GM12878 (cell line): ENCODE data around the gene FAM25G. TPM values are rescaled to one million over a fixed set of nuclear protein-coding genes. Genes with fewer than 3 reads are reported as not detected.

ENCODE experiments used
- ATAC-seq: fragments of 200-7000 bp; cut with Tn5 transposase; 3 replicates; pipeline ENCODE4 v1.9.1; 2020; ENCODE audit warnings: mild to moderate bottlenecking, moderate library complexity
- BruUV-seq: library from RNA; stranded (reverse); fragments of 400-500 nt; replicated peaks from 2 replicates; lab custom pipeline; 2021; lab: Mats Ljungman, UMichigan
- CTCF ChIA-PET: fragments of 300-600 bp; sonication (Branson Sonifier 250); formaldehyde crosslinking; extraction: SDS; loops from one replicate; lab custom pipeline; 2021; ENCODE audit warnings: inconsistent platforms; lab: Yijun Ruan, JAX
- POLR2A ChIA-PET: fragments of 350-600 bp; formaldehyde crosslinking; extraction: SDS; loops from one replicate; lab custom pipeline; 2021; ENCODE audit warnings: inconsistent platforms; lab: Charles Lee
- RAD21 ChIA-PET: fragments of 300-600 bp; sonication (Branson Sonifier 250); formaldehyde crosslinking; loops from one replicate; lab custom pipeline; 2023; ENCODE audit warnings: antibody characterized with exemption; ENCODE audit not compliant: unreplicated experiment; lab: Charles Lee
- SMC1A ChIA-PET: fragments of 300-600 bp; sonication (Branson Sonifier 250); formaldehyde crosslinking; loops from one replicate; lab custom pipeline; 2023; ENCODE audit not compliant: unreplicated experiment, uncharacterized antibody; lab: Charles Lee
- DNase-seq: peaks from one replicate; pipeline ENCODE4 v3.0.0-alpha.2; 2011; ENCODE audit warnings: low read depth, low spot score
- FAIRE-seq: peaks from 3 replicates; lab custom pipeline; 2011; peaks lifted over from hg19 to GRCh38; lab: Jason Lieb, UNC
- H2AFZ ChIP-seq: 2 replicates; pipeline ENCODE4 v1.6.0; 2011; ENCODE audit warnings: low read depth, low read length, control low read depth; ENCODE audit not compliant: control insufficient read depth
- H3K27ac ChIP-seq: 2 replicates; pipeline ENCODE4 v1.5.1; 2011; ENCODE audit warnings: control low read depth; ENCODE audit not compliant: control insufficient read depth, insufficient read depth
- H3K27me3 ChIP-seq, 2 experiments: replicated peaks in 1 of 2; 2 replicates each; pipeline versions ENCODE4 v1.6.0 to v1.6.1; 2011; ENCODE audit warnings: low read length in 1 of 2; ENCODE audit not compliant: control insufficient read depth in 2 of 2, insufficient read depth in 2 of 2
- H3K36me3 ChIP-seq, 2 experiments: 2 replicates each; pipeline ENCODE4 v1.5.1; 2011; ENCODE audit warnings: low read length in 1 of 2; ENCODE audit not compliant: control insufficient read depth in 2 of 2, insufficient read depth in 2 of 2
- H3K4me1 ChIP-seq: 2 replicates; pipeline ENCODE4 v1.6.1; 2011; ENCODE audit warnings: mild to moderate bottlenecking, low read length, moderate library complexity, mixed read lengths; ENCODE audit not compliant: control insufficient read depth, insufficient read depth
- H3K4me2 ChIP-seq: 2 replicates; pipeline ENCODE4 v1.6.0; 2011; ENCODE audit warnings: control low read depth; ENCODE audit not compliant: control insufficient read depth, insufficient read depth
- H3K4me3 ChIP-seq: fragments of 200-600 bp; sonication (generic); 2 replicates; pipeline ENCODE4 v1.5.1; 2016
- H3K79me2 ChIP-seq: 2 replicates; pipeline ENCODE4 v1.6.0; 2011; ENCODE audit warnings: low read length; ENCODE audit not compliant: control insufficient read depth, insufficient read depth
- H3K9ac ChIP-seq: 2 replicates; pipeline ENCODE4 v1.8.0; 2011; ENCODE audit warnings: low read length, control low read depth, mixed read lengths; ENCODE audit not compliant: control insufficient read depth, insufficient read depth
- H3K9me3 ChIP-seq: replicated peaks from 3 replicates; pipeline ENCODE4 v1.5.1; 2011; ENCODE audit warnings: mild to moderate bottlenecking, low read length; ENCODE audit not compliant: control insufficient read depth, insufficient read depth
- H4K20me1 ChIP-seq: 2 replicates; pipeline ENCODE4 v1.6.0; 2011; ENCODE audit not compliant: control insufficient read depth, insufficient read depth
- ATF7 ChIP-seq: fragments of 450-650 bp; IDR thresholded peaks from 2 replicates; pipeline ENCODE4 v1.6.1; 2016; ENCODE audit warnings: low read depth, mild to moderate bottlenecking
- BCL11A ChIP-seq: IDR thresholded peaks from 2 replicates; pipeline ENCODE4 v1.6.1; 2011; ENCODE audit warnings: low read depth, low read length
- MTA3 ChIP-seq: IDR thresholded peaks from 2 replicates; pipeline ENCODE4 v1.6.1; 2012; ENCODE audit warnings: low read length, inconsistent platforms, borderline replicate concordance
- PAX8 ChIP-seq: fragments of 450-650 bp; IDR thresholded peaks from 2 replicates; pipeline ENCODE4 v1.6.1; 2017; ENCODE audit warnings: mild to moderate bottlenecking, moderate library complexity
- PBX3 ChIP-seq: IDR thresholded peaks from 2 replicates; pipeline ENCODE4 v1.6.1; 2011; ENCODE audit warnings: mild to moderate bottlenecking, low read depth, low read length, moderate library complexity; ENCODE audit not compliant: insufficient replicate concordance
- TCF3 ChIP-seq: IDR thresholded peaks from 2 replicates; pipeline ENCODE4 v1.6.1; 2012; ENCODE audit warnings: low read depth, mild to moderate bottlenecking, low read length, borderline replicate concordance; ENCODE audit not compliant: insufficient read depth
- ZNF217 ChIP-seq: fragments of 450-650 bp; IDR thresholded peaks from 2 replicates; pipeline ENCODE4 v1.6.1; 2017; ENCODE audit warnings: antibody characterized with exemption, mild to moderate bottlenecking
- WGBS: methylation state at CpG from one replicate; pipeline ENCODE4 v1.1.6; 2016; ENCODE audit warnings: low lambda C conversion rate; ENCODE audit not compliant: insufficient replicate concordance, insufficient coverage; ENCODE audit errors: missing lambda C conversion rate; 5-methylcytosine and 5-hydroxymethylcytosine counted together
- in situ Hi-C: fragments of 300-500 bp; cut with MboI; formaldehyde crosslinking; loops from 9 replicates; pipeline ENCODE4 v1.14.3; 2018; ENCODE audit warnings: mixed read lengths
- intact Hi-C: fragments of 100-400 bp; cut with micrococcal nuclease; formaldehyde crosslinking; loops from one replicate; pipeline ENCODE4 v1.14.2; 2022; ENCODE audit not compliant: unreplicated experiment
- polyA plus RNA-seq, 11 experiments: library from polyadenylated mRNA; depleted of rRNA in 4 of 11; unstranded in 6 of 11; stranded (reverse) in 5 of 11; fragments of >200 nt; fragmentation: Nextera tagmentation in 4 of 11; fragmentation: Illumina TruSeq in 1 of 11; extraction: Ambion mirVana in 4 of 11; extraction: Trizol in 1 of 11; gene quantifications; 1 replicate in 1 of 11; 2 replicates in 10 of 11; pipeline versions ENCODE4 v1.2.1 to v1.2.3, GENCODE V29; 2011 to 2016; ENCODE audit warnings: inconsistent platforms in 2 of 11, missing spikeins in 2 of 11, low read depth in 1 of 11
- total RNA-seq, 4 experiments: library from RNA; depleted of rRNA in 3 of 4; stranded (reverse); fragments of >200 nt in 3 of 4; fragmentation: Illumina TruSeq in 1 of 4; extraction: Trizol in 1 of 4; gene quantifications; 2 replicates each; pipeline versions ENCODE4 v1.2.1 to v1.2.3, GENCODE V29; 2013 to 2021
- TF ChIP-seq, protein P1 (sequence below): fragments of 450-650 bp; formaldehyde crosslinking; IDR thresholded peaks from 2 replicates; pipeline ENCODE4 v1.5.0; 2022; ENCODE audit warnings: mild to moderate bottlenecking, missing genetic modification characterization
- TF ChIP-seq, protein P2 (sequence below): IDR thresholded peaks from 2 replicates; pipeline ENCODE4 v1.6.1; 2012; ENCODE audit warnings: low read length, inconsistent platforms
- TF ChIP-seq, protein P3 (sequence below): fragments of 450-650 bp; formaldehyde crosslinking; IDR thresholded peaks from 2 replicates; pipeline ENCODE4 v1.4.0; 2022; ENCODE audit warnings: mild to moderate bottlenecking, moderate library complexity

The FAM25G gene
- total and polyA plus RNA-seq, 10 of the 15 experiments (the other 5 are each of a cell fraction or from before 2014, with no cell fraction given) = not detected

DNA sequence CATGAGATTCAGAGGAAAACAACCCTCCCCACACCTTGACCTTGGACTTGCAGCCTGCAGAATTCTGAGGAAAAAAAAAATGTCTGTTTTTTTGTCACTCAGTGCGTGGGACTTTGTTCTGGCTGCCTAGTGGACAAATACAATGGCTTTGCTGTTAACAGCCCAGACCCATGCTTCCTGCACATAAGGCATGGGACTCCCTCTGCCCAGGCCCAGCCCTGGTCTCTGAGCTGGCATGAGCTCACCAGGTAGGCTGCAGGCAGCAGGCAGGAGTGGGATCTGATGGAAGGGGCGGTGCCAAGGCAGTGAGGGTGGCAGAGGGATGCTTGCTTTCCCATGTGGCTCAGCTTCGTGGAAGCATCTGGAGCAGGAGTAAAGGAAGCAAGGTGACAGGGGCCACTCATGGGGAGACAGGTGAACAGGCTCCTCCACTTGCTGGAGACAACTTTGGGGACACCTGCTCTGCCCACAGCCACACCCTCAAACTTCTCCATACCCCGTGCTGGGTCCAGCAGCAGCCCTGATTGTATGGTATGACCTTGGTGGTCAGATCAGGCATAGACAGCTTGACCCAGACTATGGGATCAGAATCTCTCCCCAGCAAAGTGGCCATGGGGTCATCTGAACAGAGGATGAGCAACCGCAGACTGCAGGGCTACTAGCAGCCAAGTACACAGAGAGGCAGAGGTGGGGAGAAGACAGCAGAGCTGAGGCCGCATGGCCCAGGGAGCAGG, 34.5 kb downstream of the FAM25G start (continued):
- TF ChIP-seq PBX3 (no peak), PAX8 (no peak), ATF7 (no peak), ZNF217 (no peak), MTA3 (no peak)
- TF ChIP-seq, protein P1, sequence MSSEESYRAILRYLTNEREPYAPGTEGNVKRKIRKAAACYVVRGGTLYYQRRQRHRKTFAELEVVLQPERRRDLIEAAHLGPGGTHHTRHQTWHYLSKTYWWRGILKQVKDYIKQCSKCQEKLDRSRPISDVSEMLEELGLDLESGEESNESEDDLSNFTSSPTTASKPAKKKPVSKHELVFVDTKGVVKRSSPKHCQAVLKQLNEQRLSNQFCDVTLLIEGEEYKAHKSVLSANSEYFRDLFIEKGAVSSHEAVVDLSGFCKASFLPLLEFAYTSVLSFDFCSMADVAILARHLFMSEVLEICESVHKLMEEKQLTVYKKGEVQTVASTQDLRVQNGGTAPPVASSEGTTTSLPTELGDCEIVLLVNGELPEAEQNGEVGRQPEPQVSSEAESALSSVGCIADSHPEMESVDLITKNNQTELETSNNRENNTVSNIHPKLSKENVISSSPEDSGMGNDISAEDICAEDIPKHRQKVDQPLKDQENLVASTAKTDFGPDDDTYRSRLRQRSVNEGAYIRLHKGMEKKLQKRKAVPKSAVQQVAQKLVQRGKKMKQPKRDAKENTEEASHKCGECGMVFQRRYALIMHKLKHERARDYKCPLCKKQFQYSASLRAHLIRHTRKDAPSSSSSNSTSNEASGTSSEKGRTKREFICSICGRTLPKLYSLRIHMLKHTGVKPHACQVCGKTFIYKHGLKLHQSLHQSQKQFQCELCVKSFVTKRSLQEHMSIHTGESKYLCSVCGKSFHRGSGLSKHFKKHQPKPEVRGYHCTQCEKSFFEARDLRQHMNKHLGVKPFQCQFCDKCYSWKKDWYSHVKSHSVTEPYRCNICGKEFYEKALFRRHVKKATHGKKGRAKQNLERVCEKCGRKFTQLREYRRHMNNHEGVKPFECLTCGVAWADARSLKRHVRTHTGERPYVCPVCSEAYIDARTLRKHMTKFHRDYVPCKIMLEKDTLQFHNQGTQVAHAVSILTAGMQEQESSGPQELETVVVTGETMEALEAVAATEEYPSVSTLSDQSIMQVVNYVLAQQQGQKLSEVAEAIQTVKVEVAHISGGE = no peak

GRCh38 chr10:47456079-47456785, 35.3 kb downstream of the FAM25G start:
- BruUV-seq = no TSS peak
- H4K20me1 ChIP-seq = no peaks in the 10 kb centered on the region
- RAD21 ChIA-PET = no interaction called here
- H3K27me3 ChIP-seq = peaks cover 0 to 8% of the 10 kb centered on the region in 2 experiments; a peak in 3 of 4 replicates
- no peak overlapping the region for H3K9ac ChIP-seq
- SMC1A ChIA-PET = no interaction called here
- FAIRE-seq (no peak), ATAC-seq (no peak), DNase-seq (no peak)
- H3K4me1 ChIP-seq = no peaks in the 10 kb centered on the region
- CTCF ChIA-PET = no interaction called here
- POLR2A ChIA-PET = no interaction called here
- no peak overlapping the region for H2AFZ ChIP-seq
- H3K4me3 ChIP-seq = no peak overlapping the region
- no peak overlapping the region for H3K4me2 ChIP-seq
- H3K36me3 ChIP-seq = no peaks in the 10 kb centered on the region
- intact Hi-C loops (no loop called here), in situ Hi-C loops (no loop called here)
- H3K9me3 ChIP-seq = no peaks in the 10 kb centered on the region
- 10% methylated on average over 8 of the region's 8 CpGs for WGBS
- H3K27ac ChIP-seq = no peak overlapping the region
- H3K79me2 ChIP-seq = no peaks in the 10 kb centered on the region
- TF ChIP-seq BCL11A = no peak
- TF ChIP-seq, protein P2, sequence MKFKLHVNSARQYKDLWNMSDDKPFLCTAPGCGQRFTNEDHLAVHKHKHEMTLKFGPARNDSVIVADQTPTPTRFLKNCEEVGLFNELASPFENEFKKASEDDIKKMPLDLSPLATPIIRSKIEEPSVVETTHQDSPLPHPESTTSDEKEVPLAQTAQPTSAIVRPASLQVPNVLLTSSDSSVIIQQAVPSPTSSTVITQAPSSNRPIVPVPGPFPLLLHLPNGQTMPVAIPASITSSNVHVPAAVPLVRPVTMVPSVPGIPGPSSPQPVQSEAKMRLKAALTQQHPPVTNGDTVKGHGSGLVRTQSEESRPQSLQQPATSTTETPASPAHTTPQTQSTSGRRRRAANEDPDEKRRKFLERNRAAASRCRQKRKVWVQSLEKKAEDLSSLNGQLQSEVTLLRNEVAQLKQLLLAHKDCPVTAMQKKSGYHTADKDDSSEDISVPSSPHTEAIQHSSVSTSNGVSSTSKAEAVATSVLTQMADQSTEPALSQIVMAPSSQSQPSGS = no peak
- TF ChIP-seq, protein P3, sequence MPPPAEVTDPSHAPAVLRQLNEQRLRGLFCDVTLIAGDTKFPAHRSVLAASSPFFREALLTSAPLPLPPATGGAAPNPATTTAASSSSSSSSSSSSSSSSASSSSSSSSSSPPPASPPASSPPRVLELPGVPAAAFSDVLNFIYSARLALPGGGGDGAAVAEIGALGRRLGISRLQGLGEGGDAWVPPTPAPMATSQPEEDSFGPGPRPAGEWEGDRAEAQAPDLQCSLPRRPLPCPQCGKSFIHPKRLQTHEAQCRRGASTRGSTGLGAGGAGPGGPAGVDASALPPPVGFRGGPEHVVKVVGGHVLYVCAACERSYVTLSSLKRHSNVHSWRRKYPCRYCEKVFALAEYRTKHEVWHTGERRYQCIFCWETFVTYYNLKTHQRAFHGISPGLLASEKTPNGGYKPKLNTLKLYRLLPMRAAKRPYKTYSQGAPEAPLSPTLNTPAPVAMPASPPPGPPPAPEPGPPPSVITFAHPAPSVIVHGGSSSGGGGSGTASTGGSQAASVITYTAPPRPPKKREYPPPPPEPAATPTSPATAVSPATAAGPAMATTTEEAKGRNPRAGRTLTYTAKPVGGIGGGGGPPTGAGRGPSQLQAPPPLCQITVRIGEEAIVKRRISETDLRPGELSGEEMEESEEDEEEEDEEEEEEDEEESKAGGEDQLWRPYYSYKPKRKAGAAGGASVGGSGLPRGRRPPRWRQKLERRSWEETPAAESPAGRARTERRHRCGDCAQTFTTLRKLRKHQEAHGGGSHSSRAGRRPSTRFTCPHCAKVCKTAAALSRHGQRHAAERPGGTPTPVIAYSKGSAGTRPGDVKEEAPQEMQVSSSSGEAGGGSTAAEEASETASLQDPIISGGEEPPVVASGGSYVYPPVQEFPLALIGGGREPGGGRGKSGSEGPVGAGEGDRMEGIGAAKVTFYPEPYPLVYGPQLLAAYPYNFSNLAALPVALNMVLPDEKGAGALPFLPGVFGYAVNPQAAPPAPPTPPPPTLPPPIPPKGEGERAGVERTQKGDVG = no peak
- TF ChIP-seq ATF7 = no peak
- TF ChIP-seq TCF3 = no peak
